Activated CD4-positive, alpha-beta T cell treated with anti-CD3 and anti-CD28 coated beads for 36 hours (primary cell): ENCODE measurements around the gene RAB5B. TPM values are rescaled to one million over a fixed set of nuclear protein-coding genes. Genes with fewer than 3 reads are reported as not detected.
A peak's percentile ranks its signal among the peaks of the same experiment; 100 is the strongest.
"Not testable (repeated sequence)": the region's sequence is repeated elsewhere in the genome, so short reads cannot be mapped to it uniquely, and the experiment has no call there.

Source experiments
- ATAC-seq: fragments of 200-7000 bp; cut with Tn5 transposase; one replicate; pipeline ENCODE4 v1.10.0; 2021; ENCODE audit warnings: mild to moderate bottlenecking, moderate library complexity
- CTCF ChIA-PET: fragments of 350-600 bp; sonication (Branson Sonifier 250); formaldehyde crosslinking; loops from one replicate; lab custom pipeline; 2021; ENCODE audit warnings: antibody characterized with exemption; lab: Charles Lee
- POLR2A ChIA-PET: fragments of 350-600 bp; sonication (Branson Sonifier 250); formaldehyde crosslinking; loops from one replicate; lab custom pipeline; 2021; ENCODE audit warnings: antibody characterized with exemption, inconsistent platforms; lab: Charles Lee
- DNase-seq: peaks from one replicate; pipeline ENCODE4 v3.0.0-alpha.2; 2020
- H3K27ac Mint-ChIP-seq: one replicate; pipeline ENCODE4 v1.8.0; 2021; ENCODE audit warnings: mixed read lengths
- H3K27me3 Mint-ChIP-seq: one replicate; pipeline ENCODE4 v1.8.0; 2021; ENCODE audit warnings: mixed read lengths
- H3K36me3 Mint-ChIP-seq: one replicate; pipeline ENCODE4 v1.8.0; 2021; ENCODE audit warnings: low read depth, mixed read lengths
- H3K4me1 Mint-ChIP-seq: one replicate; pipeline ENCODE4 v1.8.0; 2021; ENCODE audit warnings: mixed read lengths
- H3K4me3 Mint-ChIP-seq: one replicate; pipeline ENCODE4 v1.8.0; 2021; ENCODE audit warnings: mild to moderate bottlenecking, moderate library complexity, mixed read lengths
- H3K9me3 Mint-ChIP-seq: one replicate; pipeline ENCODE4 v1.8.0; 2021; ENCODE audit warnings: low read depth, mixed read lengths
- intact Hi-C, 2 experiments: fragments of 100-400 bp; cut with DNase I in 1 of 2; cut with micrococcal nuclease in 1 of 2; formaldehyde crosslinking; loops; one replicate each; pipeline versions ENCODE4 v1.14.2 to v1.15.1; 2022 to 2024; cut with DNase I, micrococcal nuclease
- total RNA-seq, 2 experiments: library from RNA; stranded (reverse); gene quantifications; one replicate each; pipeline ENCODE4 v1.2.3, GENCODE V29; 2021

Gene RAB5B
- total RNA-seq, 2 experiments from 2014 or later: 33.2 to 35.1 TPM

DNA sequence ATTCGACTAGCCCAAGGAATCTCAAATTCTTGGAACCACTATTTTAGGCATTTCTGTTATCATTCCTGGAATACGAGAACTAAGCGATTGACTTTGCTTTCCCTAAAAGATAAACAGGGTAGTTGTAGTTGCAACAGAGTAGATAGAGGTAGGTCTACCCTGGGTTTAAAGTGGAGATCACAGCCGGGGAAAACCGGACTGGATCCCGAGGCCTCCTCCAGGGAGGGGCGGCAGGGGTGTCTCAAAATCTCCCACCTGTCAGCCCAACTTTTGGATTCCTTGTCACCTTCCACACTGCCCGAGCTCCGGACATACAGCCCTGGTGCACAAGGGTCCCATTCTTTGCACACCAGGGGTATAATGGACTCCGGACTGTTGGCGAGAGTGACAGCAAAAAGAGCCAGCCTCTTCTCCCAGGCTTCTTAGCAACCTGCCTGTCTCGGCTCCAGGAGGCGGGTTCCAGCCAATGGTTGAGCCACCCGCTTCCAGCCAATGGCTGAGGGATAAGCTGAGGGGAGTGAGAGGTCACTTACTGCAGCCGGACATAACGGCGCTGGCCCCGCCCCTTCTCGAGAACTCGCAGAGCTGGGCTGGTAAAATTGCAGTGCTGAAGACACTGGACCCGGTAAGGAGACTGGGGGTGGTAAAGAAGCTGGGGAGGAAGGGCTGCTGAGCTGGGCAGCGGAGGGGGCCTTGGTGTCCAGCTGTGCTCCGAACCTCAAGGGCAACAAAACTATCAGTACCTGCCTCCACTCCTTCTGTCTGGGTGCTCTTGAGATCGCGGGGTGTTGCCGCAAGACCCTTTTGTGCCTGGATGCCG, 23.0 kb downstream of the RAB5B start, which contains the start of gene SUOX:
TSS of gene SUOX (plus strand) at position 562 of the 820 bp plus-strand sequence. CDS start 4,946 bp downstream, outside the sequence.
- peak; percentile 87 for ATAC-seq
- Mint-ChIP-seq H3K4me3 (peak within 1 kb of the TSS; percentile 56), H3K4me1 (peaks cover 20% of the 10 kb centered on the region), H3K27ac (peak within 1 kb of the TSS; percentile 37), H3K9me3 (no peaks in the 10 kb centered on the region), H3K27me3 (peaks cover 3% of the 10 kb centered on the region), H3K36me3 (peaks cover 8% of the 10 kb centered on the region)
- intact Hi-C loops: loop anchor here (1.0 kb wide), 3 partner anchors 32 to 107 kb away; partner anchors contain the start of genes RPS26 (in 2 of the 2) and PA2G4 (in 1 of the 2)
- DNase-seq: peak; percentile 65
- CTCF ChIA-PET: interaction anchor here (0.6 to 5.8 kb wide), 27 partner anchors 10 to 475 kb away, joined by 3 to 69 read pairs (median 5); partner anchors contain the start of genes IKZF4, PA2G4 and RAB5B
- POLR2A ChIA-PET: interaction anchor here (0.5 to 1.3 kb wide), 9 partner anchors 13 to 217 kb away, joined by 3 to 6 read pairs (median 3); partner anchors contain the start of gene DNAJC14

DNA sequence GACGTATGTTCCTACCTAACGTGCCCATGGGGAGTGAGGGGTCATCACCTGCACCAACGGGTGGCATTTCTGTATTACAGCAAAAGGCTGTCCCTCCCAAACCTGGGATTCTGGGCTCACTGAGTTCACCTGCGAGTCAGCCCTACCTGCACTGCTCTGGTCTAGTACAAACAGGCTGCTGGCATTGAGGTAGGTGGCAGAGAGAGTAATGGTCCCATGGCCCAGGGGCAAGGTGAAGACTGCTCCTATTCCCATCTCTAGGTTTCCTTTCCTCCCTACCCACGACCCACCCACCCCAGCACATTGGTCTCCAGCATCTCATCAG, 23.6 kb downstream of the RAB5B start:
- peaks cover 20% of the 10 kb centered on the region for H3K4me1 Mint-ChIP-seq
- H3K27me3 Mint-ChIP-seq: peaks cover 3% of the 10 kb centered on the region
- peak overlapping the region; percentile 56 for H3K4me3 Mint-ChIP-seq
- H3K27ac Mint-ChIP-seq: no peak overlapping the region
- intact Hi-C loops: no loop called here
- ChIA-PET POLR2A (interaction anchor here (0.5 to 1.2 kb wide), 4 partner anchors 50 to 218 kb away, joined by 3 to 4 read pairs (median 3); partner anchors contain the start of gene DNAJC14), CTCF (interaction anchor here (0.7 to 5.8 kb wide), 10 partner anchors 8 to 274 kb away, joined by 3 to 69 read pairs (median 4); partner anchors contain the start of gene PA2G4)
- ATAC-seq (peak; percentile 24), DNase-seq (no peak)
- no peaks in the 10 kb centered on the region for H3K9me3 Mint-ChIP-seq
- H3K36me3 Mint-ChIP-seq: peaks cover 4% of the 10 kb centered on the region

DNA sequence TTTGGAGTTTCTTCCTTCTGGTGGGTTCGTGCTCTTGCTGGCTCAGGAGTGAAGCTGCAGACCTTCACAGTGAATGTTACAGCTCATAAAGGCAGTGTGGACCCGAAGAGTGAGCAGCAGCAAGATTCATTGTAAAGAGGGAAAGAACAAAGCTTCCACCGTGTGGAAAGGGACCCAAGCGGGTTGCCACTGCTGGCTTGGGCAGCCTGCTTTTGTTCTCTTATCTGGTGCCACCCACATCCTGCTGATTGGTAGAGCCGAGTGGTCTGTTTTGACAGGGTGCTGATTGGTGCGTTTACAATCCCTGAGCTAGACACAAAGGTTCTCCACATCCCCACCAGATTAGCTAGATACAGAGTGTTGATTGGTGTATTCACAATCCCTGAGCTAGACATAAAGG, 25.6 kb downstream of the RAB5B start:
- CTCF ChIA-PET: interaction anchor here (1.0 to 5.8 kb wide), 6 partner anchors 12 to 46 kb away, joined by 3 to 49 read pairs (median 4); no protein-coding TSS in a partner anchor
- H3K4me3 Mint-ChIP-seq, intact Hi-C loops, H3K27ac Mint-ChIP-seq, H3K36me3 Mint-ChIP-seq, ATAC-seq, H3K9me3 Mint-ChIP-seq, H3K27me3 Mint-ChIP-seq: not testable (repeated sequence)
- peak; percentile 28 for DNase-seq
- H3K4me1 Mint-ChIP-seq: peaks cover 20% of the 10 kb centered on the region
- POLR2A ChIA-PET: interaction anchor here (1.2 kb wide), 1 partner anchor 119 kb away, joined by 3 read pairs; the partner anchor contains the start of gene ZC3H10

DNA sequence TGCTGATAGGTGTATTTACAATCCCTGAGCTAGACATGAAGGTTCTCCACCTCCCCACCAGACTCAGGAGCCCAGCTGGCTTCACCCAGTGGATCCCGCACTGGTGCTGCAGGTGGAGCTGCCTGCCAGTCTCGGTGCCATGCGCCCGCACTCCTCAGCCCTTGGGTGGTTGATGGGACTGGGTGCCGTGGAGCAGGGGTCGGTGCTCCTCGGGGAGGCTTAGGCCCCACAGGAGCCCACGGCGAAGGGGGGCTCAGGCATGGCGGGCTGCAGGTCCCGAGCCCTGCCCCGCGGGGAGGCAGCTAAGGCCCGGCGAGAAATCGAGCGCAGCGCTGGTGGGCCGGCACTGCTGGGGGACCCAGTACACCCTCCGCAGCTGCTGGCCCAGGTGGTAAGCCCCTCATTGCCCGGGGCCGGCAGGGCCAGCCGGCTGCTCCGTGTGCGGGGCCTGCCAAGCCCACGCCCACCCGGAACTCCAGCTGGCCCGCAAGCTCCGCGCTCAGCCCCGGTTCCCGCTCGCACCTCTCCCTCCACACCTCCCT, 26.2 kb downstream of the RAB5B start:
- H3K4me3 Mint-ChIP-seq: not testable (repeated sequence)

DNA sequence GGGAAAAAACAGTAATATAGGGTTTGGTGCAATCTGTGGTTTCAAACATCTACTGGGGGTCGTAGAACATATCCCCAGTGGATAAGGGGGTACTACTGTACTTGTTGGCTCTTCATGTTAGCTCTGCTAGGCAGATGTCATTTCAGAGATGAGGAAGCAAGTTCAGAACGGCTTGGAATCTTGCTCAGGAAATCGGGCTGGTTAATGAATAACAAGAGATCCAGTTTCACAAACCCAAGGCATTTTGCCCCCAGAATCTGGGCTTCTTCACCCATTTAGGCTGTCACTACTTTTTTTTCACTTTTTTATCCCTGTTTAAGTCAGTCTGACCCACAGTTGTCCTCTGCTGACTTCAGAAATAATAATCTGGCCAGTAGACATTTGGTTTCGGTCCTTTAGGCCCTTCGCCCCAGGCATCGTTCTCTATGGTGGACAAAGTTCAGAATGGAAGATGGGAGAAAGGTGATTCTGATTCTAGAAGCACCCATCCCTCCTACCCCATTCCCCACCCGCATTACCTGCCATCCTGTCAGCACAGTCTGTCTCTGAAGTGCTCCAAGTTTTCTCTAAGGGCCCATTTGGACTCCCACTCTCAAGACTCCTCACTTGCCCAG, 27.7 kb downstream of the RAB5B start:
- CTCF ChIA-PET: interaction anchor here (0.7 to 1.0 kb wide), 4 partner anchors 10 to 258 kb away, joined by 3 to 4 read pairs (median 3); no protein-coding TSS in a partner anchor
- POLR2A ChIA-PET: no interaction called here

More for the DNA sequence above, 26.2 kb downstream of the RAB5B start:
- ChIA-PET CTCF (interaction anchor here (0.8 to 5.8 kb wide), 7 partner anchors 11 to 900 kb away, joined by 3 to 49 read pairs (median 4); no protein-coding TSS in a partner anchor), POLR2A (interaction anchor here (1.2 kb wide), 1 partner anchor 118 kb away, joined by 3 read pairs; the partner anchor contains the start of gene ZC3H10)
- H3K27ac Mint-ChIP-seq, H3K36me3 Mint-ChIP-seq, intact Hi-C loops, ATAC-seq, DNase-seq, H3K27me3 Mint-ChIP-seq, H3K9me3 Mint-ChIP-seq: not testable (repeated sequence)
- H3K4me1 Mint-ChIP-seq: peaks cover 20% of the 10 kb centered on the region

DNA sequence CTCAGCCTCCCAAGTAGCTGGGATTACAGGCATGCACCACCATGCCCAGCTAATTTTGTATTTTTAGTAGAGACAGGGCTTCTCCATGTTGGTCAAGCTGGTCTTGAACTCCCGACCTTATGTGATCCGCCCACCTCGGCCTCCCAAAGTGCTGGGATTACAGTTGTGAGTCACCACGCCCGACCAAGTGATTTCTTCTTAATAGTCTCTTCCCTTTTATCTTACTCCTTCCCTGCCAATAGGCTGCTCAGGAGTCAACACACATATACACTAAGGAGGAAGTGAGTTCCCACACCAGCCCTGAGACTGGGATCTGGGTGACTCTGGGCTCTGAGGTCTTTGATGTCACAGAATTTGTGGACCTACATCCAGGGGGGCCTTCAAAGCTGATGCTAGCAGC, 29.5 kb downstream of the RAB5B start:
- intact Hi-C loops, H3K27ac Mint-ChIP-seq, H3K9me3 Mint-ChIP-seq, H3K36me3 Mint-ChIP-seq, H3K27me3 Mint-ChIP-seq, POLR2A ChIA-PET, H3K4me3 Mint-ChIP-seq, ATAC-seq, DNase-seq: not testable (repeated sequence)
- H3K4me1 Mint-ChIP-seq: peaks cover 19% of the 10 kb centered on the region
- CTCF ChIA-PET: interaction anchor here (1.2 kb wide), 1 partner anchor 24 kb away, joined by 3 read pairs; no protein-coding TSS in a partner anchor

More for the DNA sequence above, 27.7 kb downstream of the RAB5B start:
- peaks cover 15% of the 10 kb centered on the region for H3K4me1 Mint-ChIP-seq
- peaks cover 3% of the 10 kb centered on the region for H3K27me3 Mint-ChIP-seq
- H3K9me3 Mint-ChIP-seq: no peaks in the 10 kb centered on the region
- no peaks in the 10 kb centered on the region for H3K36me3 Mint-ChIP-seq
- no peak for ATAC-seq
- DNase-seq: no peak
- intact Hi-C loops: no loop called here
- H3K4me3 Mint-ChIP-seq: no peak overlapping the region
- no peak overlapping the region for H3K27ac Mint-ChIP-seq

DNA sequence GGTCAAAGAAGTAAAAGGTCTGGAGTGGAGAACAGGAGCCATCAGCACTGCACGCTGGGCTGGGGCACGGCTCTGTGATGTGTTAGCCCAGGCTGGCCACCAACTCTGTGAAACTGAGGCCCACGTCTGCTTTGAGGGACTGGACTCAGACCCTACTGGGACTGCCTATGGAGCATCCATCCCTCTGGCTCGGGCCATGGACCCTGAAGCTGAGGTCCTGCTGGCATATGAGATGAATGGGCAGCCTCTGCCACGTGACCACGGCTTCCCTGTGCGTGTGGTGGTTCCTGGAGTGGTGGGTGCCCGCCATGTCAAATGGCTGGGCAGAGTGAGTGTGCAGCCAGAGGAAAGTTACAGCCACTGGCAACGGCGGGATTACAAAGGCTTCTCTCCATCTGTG, 30.3 kb downstream of the RAB5B start:
- no peaks in the 10 kb centered on the region for H3K9me3 Mint-ChIP-seq
- H3K27me3 Mint-ChIP-seq: no peaks in the 10 kb centered on the region
- H3K27ac Mint-ChIP-seq: no peak overlapping the region
- CTCF ChIA-PET: no interaction called here
- peaks cover 24% of the 10 kb centered on the region for H3K4me1 Mint-ChIP-seq
- POLR2A ChIA-PET: no interaction called here
- no peak for DNase-seq
- intact Hi-C loops: no loop called here
- H3K36me3 Mint-ChIP-seq: no peaks in the 10 kb centered on the region
- ATAC-seq: no peak
- H3K4me3 Mint-ChIP-seq: no peak overlapping the region

DNA sequence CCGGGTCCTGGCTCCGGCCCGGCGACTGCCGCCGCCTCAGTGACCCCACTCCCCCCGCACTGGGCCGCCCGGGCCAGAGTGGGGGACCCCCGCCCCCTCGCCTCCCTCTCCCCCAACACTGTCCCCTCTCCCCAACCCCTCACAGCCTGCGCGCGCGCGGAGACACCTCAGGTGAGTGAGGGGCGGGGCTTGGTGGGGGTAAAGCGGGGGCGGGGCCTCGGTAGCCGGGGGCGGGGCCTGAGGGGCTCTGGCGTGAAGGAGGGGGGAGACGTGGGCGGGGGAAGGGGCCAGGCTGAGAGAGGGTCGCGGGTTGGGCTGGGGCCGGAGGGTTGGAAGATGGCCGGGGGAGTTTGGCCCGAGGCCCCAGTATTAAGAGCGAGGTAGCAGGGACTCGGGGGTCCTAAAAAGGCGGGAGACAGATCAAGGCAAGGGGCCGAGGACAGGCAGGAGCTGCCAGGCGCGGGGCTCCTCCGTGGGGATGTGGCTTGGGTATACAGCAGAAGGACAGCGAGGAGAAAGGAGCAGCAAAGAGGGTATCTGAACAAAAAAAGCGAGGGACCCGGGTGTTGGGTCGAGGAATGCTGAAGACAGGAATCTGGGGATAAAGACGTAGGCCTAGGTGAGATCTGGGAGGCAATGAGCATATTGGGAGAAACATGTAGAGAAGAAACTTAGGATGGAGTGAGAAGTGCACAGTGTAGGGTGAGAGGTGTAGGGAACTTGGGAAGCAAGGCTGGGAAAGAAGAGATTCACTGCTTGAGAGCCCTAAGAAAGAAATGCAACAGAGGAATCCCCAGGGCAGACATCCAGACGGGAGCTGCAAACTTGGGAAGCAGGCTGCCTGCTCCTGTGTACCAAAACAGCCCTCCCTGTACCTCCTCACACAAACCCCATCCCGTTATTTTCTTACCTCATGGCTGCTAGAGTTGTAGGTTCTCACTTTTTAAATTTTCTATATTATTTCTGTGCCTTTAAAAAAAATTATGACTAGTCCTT, 34.0 kb downstream of the RAB5B start:
- intact Hi-C loops: loop anchor here (1.0 kb wide), 6 partner anchors 13 to 292 kb away; partner anchors contain the start of genes IKZF4 (in 2 of the 2), BLOC1S1 (in 1 of the 2), DNAJC14 (in 1 of the 2) and PA2G4 (in 1 of the 2)
- Mint-ChIP-seq H3K27me3 (no peaks in the 10 kb centered on the region), H3K4me1 (peaks cover 28% of the 10 kb centered on the region), H3K9me3 (no peaks in the 10 kb centered on the region), H3K27ac (peak overlapping the region; percentile 92), H3K36me3 (no peaks in the 10 kb centered on the region), H3K4me3 (peak overlapping the region; percentile 78)
- POLR2A ChIA-PET: interaction anchor here (0.8 to 1.2 kb wide), 3 partner anchors 14 to 178 kb away, joined by 3 to 4 read pairs (median 4); partner anchors contain the start of gene RAB5B
- ATAC-seq (peak; percentile 83), DNase-seq (peak; percentile 82)
- CTCF ChIA-PET: interaction anchor here (1.1 to 3.2 kb wide), 4 partner anchors 11 to 269 kb away, joined by 3 to 13 read pairs (median 7); partner anchors contain the start of gene SUOX

DNA sequence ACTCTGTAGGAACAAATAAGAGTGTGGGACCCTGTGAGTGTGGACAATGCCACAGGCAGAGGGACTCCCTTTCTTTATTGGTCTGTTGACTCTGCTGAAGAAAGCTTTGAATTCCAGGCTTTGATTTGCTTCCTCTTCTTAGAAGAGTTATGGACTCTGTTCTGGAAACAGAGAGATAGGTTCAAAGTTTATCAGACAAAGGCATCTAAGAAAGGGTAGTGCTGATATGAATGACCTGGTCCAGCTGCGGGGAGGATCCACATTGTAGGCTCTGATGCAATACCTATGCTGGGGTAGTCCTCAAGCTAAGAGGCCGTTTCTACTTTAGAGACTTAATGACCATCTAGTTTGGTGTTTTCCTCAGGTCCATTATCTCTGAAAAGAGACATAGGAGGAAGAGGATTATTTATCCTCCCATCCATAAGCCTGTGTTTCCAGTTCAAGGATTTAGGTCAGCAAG, 36.3 kb downstream of the RAB5B start:
- peaks cover 28% of the 10 kb centered on the region for H3K4me1 Mint-ChIP-seq
- POLR2A ChIA-PET: interaction anchor here (0.6 kb wide), 1 partner anchor 14 kb away, joined by 4 read pairs; no protein-coding TSS in a partner anchor

More for the DNA sequence above, 36.3 kb downstream of the RAB5B start:
- Mint-ChIP-seq H3K27ac (no peak overlapping the region), H3K27me3 (no peaks in the 10 kb centered on the region), H3K4me3 (no peak overlapping the region), H3K9me3 (no peaks in the 10 kb centered on the region), H3K36me3 (no peaks in the 10 kb centered on the region)
- CTCF ChIA-PET: interaction anchor here (0.6 to 1.4 kb wide), 10 partner anchors 9 to 198 kb away, joined by 3 to 8 read pairs (median 4); partner anchors contain the start of genes RAB5B and SUOX
- ATAC-seq (no peak), DNase-seq (no peak)
- intact Hi-C loops: no loop called here
